DND-41 (cell line): Measurements from ENCODE around the gene DCLK1.

ENCODE experiments used
- ATAC-seq: fragments of 200-7000 bp; cut with Tn5 transposase; 3 replicates; pipeline ENCODE4 v1.9.1; 2021; ENCODE audit warnings: low read depth; ENCODE audit not compliant: insufficient read depth
- DNase-seq: peaks from one replicate; pipeline ENCODE4 v3.0.0-alpha.2; 2020
- H2AFZ ChIP-seq: 2 replicates; pipeline ENCODE4 v1.6.0; 2012; ENCODE audit warnings: low read depth, low read length
- H3K27ac ChIP-seq: 2 replicates; pipeline ENCODE4 v1.5.1; 2012; ENCODE audit warnings: low read length, inconsistent platforms
- H3K27me3 ChIP-seq: fragments of 200-600 bp; sonication (generic); 2 replicates; pipeline ENCODE4 v1.6.0; 2012; ENCODE audit warnings: low read length, mild to moderate bottlenecking, inconsistent platforms; ENCODE audit not compliant: insufficient read depth, poor library complexity
- H3K36me3 ChIP-seq: 2 replicates; pipeline ENCODE4 v1.5.1; 2012; ENCODE audit warnings: low read length, inconsistent platforms; ENCODE audit not compliant: insufficient read depth
- H3K4me1 ChIP-seq: 2 replicates; pipeline ENCODE4 v1.5.1; 2012; ENCODE audit warnings: mild to moderate bottlenecking, low read length; ENCODE audit not compliant: insufficient read depth
- H3K4me2 ChIP-seq: 2 replicates; pipeline ENCODE4 v1.6.0; 2012; ENCODE audit warnings: mild to moderate bottlenecking, moderate library complexity, low read length, inconsistent platforms; ENCODE audit not compliant: insufficient read depth
- H3K4me3 ChIP-seq, 2 experiments: fragments of 200-600 bp in 1 of 2; shearing (Covaris generic) in 1 of 2; 2 replicates each; pipeline ENCODE4 v1.5.1; 2012 to 2016; ENCODE audit warnings: inconsistent platforms in 2 of 2, low read length in 2 of 2, mild to moderate bottlenecking in 2 of 2, low read depth in 1 of 2, moderate library complexity in 1 of 2
- H3K79me2 ChIP-seq: 2 replicates; pipeline ENCODE4 v1.6.0; 2012; ENCODE audit warnings: low read length, inconsistent platforms; ENCODE audit not compliant: insufficient read depth
- H3K9ac ChIP-seq: 2 replicates; pipeline ENCODE4 v1.6.0; 2012; ENCODE audit warnings: low read depth, mild to moderate bottlenecking, inconsistent platforms, low read length, moderate library complexity
- H3K9me3 ChIP-seq: 2 replicates; pipeline ENCODE4 v1.5.1; 2012; ENCODE audit warnings: low read length, moderate library complexity, mild to moderate bottlenecking, inconsistent platforms; ENCODE audit not compliant: insufficient read depth, severe bottlenecking
- H4K20me1 ChIP-seq: 2 replicates; pipeline ENCODE4 v1.6.0; 2012; ENCODE audit warnings: low read length; ENCODE audit not compliant: insufficient read depth
- CTCF ChIP-seq: IDR thresholded peaks from 2 replicates; pipeline ENCODE4 v1.5.1; 2012; ENCODE audit warnings: borderline replicate concordance, low read length, moderate library complexity, mild to moderate bottlenecking; ENCODE audit not compliant: poor library complexity, severe bottlenecking; ENCODE audit errors: extremely low read depth
- EZH2 ChIP-seq: IDR thresholded peaks from 3 replicates; pipeline ENCODE4 v1.6.1; 2012; ENCODE audit warnings: borderline replicate concordance, low read depth, mild to moderate bottlenecking, moderate library complexity, low read length, inconsistent platforms; ENCODE audit not compliant: severe bottlenecking

The DCLK1 gene

GRCh38 chr13:35916146-35916545 is 215.0 kb downstream of the DCLK1 start:
- H3K4me2 ChIP-seq = no peak overlapping the region
- ATAC-seq (no peak), DNase-seq (no peak)
- H3K9ac ChIP-seq = no peak overlapping the region
- TF ChIP-seq EZH2 (no peak), CTCF (no peak)
- no peaks in the 10 kb centered on the region for H3K36me3 ChIP-seq
- H3K27me3 ChIP-seq = no peaks in the 10 kb centered on the region
- no peaks in the 10 kb centered on the region for H3K4me1 ChIP-seq
- no peaks in the 10 kb centered on the region for H4K20me1 ChIP-seq
- no peak overlapping the region for H3K27ac ChIP-seq
- no peak overlapping the region for H2AFZ ChIP-seq
- H3K79me2 ChIP-seq = no peaks in the 10 kb centered on the region
- H3K4me3 ChIP-seq = no peak overlapping the region
- no peaks in the 10 kb centered on the region for H3K9me3 ChIP-seq

- TF ChIP-seq EZH2 (no peak), CTCF (no peak)
- Histone ChIP-seq H3K4me2 (no peak overlapping the region), H3K9me3 (no peaks in the 10 kb centered on the region), H4K20me1 (no peaks in the 10 kb centered on the region), H3K36me3 (no peaks in the 10 kb centered on the region), H3K9ac (no peak overlapping the region), H3K27ac (no peak overlapping the region), H2AFZ (no peak overlapping the region), H3K4me1 (no peaks in the 10 kb centered on the region), H3K79me2 (no peaks in the 10 kb centered on the region), H3K27me3 (no peaks in the 10 kb centered on the region), H3K4me3 (no peak overlapping the region)
- DNase-seq (no peak), ATAC-seq (no peak)
Measured at GRCh38 chr13:35914662-35915061, 216.5 kb downstream of the DCLK1 start.

GRCh38 chr13:35912841-35913240 is 218.3 kb downstream of the DCLK1 start:
- Histone ChIP-seq H3K9me3 (no peaks in the 10 kb centered on the region), H3K27me3 (no peaks in the 10 kb centered on the region), H3K36me3 (no peaks in the 10 kb centered on the region), H3K27ac (no peak overlapping the region), H3K9ac (no peak overlapping the region), H3K4me3 (no peak overlapping the region), H3K4me1 (no peaks in the 10 kb centered on the region), H3K79me2 (no peaks in the 10 kb centered on the region), H2AFZ (no peak overlapping the region), H3K4me2 (no peak overlapping the region), H4K20me1 (no peaks in the 10 kb centered on the region)
- TF ChIP-seq EZH2 = no peak
- no peak for TF ChIP-seq CTCF
- ATAC-seq (no peak), DNase-seq (no peak)

GRCh38 chr13:35909837-35910540 is 221.2 kb downstream of the DCLK1 start:
- Histone ChIP-seq H3K4me3 (no peak overlapping the region), H3K79me2 (no peaks in the 10 kb centered on the region), H3K4me2 (no peak overlapping the region), H3K27me3 (no peaks in the 10 kb centered on the region), H2AFZ (no peak overlapping the region), H3K27ac (no peak overlapping the region), H3K9ac (no peak overlapping the region), H3K36me3 (no peaks in the 10 kb centered on the region), H4K20me1 (no peaks in the 10 kb centered on the region), H3K4me1 (no peaks in the 10 kb centered on the region), H3K9me3 (no peaks in the 10 kb centered on the region)
- TF ChIP-seq EZH2 = no peak
- TF ChIP-seq CTCF = no peak
- DNase-seq (no peak), ATAC-seq (no peak)
